Measurements from ENCODE around the gene ZNF587B.
A peak's percentile ranks its signal among the peaks of the same experiment; 100 is the strongest.
"Not testable (repeated sequence)": the region's sequence is repeated elsewhere in the genome, so short reads cannot be mapped to it uniquely, and the experiment has no call there.

ZNF587B gene

DNA sequence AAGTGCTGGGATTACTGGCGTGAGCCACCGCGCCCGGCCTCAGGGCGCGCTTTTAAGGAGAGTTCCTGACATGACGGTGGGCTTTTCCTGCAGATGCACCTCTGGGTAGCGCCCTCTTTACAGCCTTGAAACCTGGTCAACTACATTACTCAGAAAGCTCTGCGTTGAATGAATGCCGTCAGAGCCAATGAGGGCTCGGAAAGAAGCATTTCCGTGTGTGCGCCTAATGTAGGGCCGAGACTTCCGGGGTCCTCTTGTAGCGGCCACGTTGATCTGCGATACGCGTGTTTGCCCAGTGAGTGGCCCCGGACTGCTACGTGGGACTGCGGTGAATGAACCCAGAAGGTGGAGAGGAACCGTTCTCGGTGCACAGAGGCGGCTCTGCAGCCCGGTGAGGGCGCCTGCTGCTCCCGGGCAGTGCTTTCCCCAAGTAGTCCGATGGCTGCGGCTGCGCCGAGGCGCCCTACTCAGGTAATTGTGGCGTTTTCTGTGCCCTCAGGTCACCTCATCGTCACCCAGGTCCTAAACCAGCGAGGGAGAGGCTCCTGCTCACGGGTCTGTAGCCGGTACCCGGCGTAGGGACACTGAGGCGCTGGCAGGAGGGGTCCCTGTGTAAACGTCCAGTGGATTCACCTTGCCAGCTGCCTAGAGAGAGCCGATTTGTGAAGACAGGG, 10.5 kb upstream of the ZNF587B start:
- TF ChIP-seq ZFP3 (CRISPR knock-in tag; IDR thresholded peaks at IDR 0.05): 0 out of 2 replicates have a peak, but pooled peaks have one; percentile 29
- TF ChIP-seq GLIS3 (CRISPR knock-in tag; IDR thresholded peaks at IDR 0.05): no peak
- peak; percentile 93 for ATAC-seq

- TF ChIP-seq, protein P1, sequence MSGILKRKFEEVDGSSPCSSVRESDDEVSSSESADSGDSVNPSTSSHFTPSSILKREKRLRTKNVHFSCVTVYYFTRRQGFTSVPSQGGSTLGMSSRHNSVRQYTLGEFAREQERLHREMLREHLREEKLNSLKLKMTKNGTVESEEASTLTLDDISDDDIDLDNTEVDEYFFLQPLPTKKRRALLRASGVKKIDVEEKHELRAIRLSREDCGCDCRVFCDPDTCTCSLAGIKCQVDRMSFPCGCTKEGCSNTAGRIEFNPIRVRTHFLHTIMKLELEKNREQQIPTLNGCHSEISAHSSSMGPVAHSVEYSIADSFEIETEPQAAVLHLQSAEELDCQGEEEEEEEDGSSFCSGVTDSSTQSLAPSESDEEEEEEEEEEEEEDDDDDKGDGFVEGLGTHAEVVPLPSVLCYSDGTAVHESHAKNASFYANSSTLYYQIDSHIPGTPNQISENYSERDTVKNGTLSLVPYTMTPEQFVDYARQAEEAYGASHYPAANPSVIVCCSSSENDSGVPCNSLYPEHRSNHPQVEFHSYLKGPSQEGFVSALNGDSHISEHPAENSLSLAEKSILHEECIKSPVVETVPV (CRISPR knock-in tag; IDR thresholded peaks at IDR 0.05): no peak
- TF ChIP-seq ZNF8 (CRISPR knock-in tag; IDR thresholded peaks at IDR 0.05) (no peak), ZNF70 (CRISPR knock-in tag; IDR thresholded peaks at IDR 0.05) (no peak), ESRRG (CRISPR knock-in tag; IDR thresholded peaks at IDR 0.05) (no peak), CSDC2 (CRISPR knock-in tag; IDR thresholded peaks at IDR 0.05) (no peak), GLIS3 (CRISPR knock-in tag; IDR thresholded peaks at IDR 0.05) (no peak), ZFP30 (CRISPR knock-in tag; IDR thresholded peaks at IDR 0.05) (no peak), RARB (CRISPR knock-in tag; IDR thresholded peaks at IDR 0.05) (no peak), TCF4 (CRISPR knock-in tag; IDR thresholded peaks at IDR 0.05; ENCODE audit: borderline replicate concordance) (no peak), ZNF565 (CRISPR knock-in tag; conservative IDR thresholded peaks at IDR 0.05; ENCODE audit: low read depth) (no peak), ARNTL (CRISPR knock-in tag; IDR thresholded peaks at IDR 0.05; ENCODE audit: borderline replicate concordance, low read depth) (no peak), TOX (CRISPR knock-in tag; IDR thresholded peaks at IDR 0.05; ENCODE audit: borderline replicate concordance) (no peak), ZC3H10 (CRISPR knock-in tag; IDR thresholded peaks at IDR 0.05) (no peak), SNAI2 (CRISPR knock-in tag; IDR thresholded peaks at IDR 0.05) (no peak), BACH2 (CRISPR knock-in tag; IDR thresholded peaks at IDR 0.05; ENCODE audit: borderline replicate concordance) (no peak)
- TF ChIP-seq, protein P2, sequence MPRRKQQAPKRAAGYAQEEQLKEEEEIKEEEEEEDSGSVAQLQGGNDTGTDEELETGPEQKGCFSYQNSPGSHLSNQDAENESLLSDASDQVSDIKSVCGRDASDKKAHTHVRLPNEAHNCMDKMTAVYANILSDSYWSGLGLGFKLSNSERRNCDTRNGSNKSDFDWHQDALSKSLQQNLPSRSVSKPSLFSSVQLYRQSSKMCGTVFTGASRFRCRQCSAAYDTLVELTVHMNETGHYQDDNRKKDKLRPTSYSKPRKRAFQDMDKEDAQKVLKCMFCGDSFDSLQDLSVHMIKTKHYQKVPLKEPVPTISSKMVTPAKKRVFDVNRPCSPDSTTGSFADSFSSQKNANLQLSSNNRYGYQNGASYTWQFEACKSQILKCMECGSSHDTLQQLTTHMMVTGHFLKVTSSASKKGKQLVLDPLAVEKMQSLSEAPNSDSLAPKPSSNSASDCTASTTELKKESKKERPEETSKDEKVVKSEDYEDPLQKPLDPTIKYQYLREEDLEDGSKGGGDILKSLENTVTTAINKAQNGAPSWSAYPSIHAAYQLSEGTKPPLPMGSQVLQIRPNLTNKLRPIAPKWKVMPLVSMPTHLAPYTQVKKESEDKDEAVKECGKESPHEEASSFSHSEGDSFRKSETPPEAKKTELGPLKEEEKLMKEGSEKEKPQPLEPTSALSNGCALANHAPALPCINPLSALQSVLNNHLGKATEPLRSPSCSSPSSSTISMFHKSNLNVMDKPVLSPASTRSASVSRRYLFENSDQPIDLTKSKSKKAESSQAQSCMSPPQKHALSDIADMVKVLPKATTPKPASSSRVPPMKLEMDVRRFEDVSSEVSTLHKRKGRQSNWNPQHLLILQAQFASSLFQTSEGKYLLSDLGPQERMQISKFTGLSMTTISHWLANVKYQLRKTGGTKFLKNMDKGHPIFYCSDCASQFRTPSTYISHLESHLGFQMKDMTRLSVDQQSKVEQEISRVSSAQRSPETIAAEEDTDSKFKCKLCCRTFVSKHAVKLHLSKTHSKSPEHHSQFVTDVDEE (CRISPR knock-in tag; IDR thresholded peaks at IDR 0.05): no peak
- TF ChIP-seq, protein P3, sequence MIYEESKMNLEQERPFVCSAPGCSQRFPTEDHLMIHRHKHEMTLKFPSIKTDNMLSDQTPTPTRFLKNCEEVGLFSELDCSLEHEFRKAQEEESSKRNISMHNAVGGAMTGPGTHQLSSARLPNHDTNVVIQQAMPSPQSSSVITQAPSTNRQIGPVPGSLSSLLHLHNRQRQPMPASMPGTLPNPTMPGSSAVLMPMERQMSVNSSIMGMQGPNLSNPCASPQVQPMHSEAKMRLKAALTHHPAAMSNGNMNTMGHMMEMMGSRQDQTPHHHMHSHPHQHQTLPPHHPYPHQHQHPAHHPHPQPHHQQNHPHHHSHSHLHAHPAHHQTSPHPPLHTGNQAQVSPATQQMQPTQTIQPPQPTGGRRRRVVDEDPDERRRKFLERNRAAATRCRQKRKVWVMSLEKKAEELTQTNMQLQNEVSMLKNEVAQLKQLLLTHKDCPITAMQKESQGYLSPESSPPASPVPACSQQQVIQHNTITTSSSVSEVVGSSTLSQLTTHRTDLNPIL (CRISPR knock-in tag; IDR thresholded peaks at IDR 0.05; ENCODE audit: low read depth): no peak
- TF ChIP-seq, protein P4, sequence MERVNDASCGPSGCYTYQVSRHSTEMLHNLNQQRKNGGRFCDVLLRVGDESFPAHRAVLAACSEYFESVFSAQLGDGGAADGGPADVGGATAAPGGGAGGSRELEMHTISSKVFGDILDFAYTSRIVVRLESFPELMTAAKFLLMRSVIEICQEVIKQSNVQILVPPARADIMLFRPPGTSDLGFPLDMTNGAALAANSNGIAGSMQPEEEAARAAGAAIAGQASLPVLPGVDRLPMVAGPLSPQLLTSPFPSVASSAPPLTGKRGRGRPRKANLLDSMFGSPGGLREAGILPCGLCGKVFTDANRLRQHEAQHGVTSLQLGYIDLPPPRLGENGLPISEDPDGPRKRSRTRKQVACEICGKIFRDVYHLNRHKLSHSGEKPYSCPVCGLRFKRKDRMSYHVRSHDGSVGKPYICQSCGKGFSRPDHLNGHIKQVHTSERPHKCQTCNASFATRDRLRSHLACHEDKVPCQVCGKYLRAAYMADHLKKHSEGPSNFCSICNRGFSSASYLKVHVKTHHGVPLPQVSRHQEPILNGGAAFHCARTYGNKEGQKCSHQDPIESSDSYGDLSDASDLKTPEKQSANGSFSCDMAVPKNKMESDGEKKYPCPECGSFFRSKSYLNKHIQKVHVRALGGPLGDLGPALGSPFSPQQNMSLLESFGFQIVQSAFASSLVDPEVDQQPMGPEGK (CRISPR knock-in tag; IDR thresholded peaks at IDR 0.05; ENCODE audit: borderline replicate concordance): no peak
- no peak for ATAC-seq
These were observed 9.5 kb upstream of the ZNF587B start for GRCh38 chr19:57820599-57820998.

DNA sequence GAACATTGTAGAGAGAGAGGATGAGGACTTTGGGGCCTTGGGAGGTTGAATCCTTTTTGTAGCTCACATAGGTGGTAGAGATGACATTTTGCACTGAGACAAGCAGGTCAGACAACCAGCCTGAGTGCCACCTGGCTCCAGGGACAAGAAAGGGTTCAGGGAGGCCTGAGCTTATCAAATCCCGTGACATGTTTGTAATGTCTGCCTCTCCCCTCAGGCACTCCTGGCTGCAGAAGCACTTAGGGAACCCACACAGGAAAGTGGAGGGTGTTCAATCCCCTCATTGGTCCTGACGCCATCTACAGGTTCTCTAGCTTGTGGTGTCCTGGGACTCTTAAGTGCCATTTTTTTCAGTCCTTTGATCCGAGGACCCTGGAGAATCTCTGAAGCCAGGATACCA, 9.0 kb upstream of the ZNF587B start:
- not testable (repeated sequence) for ATAC-seq

GRCh38 chr19:57821501-57821900, 8.6 kb upstream of the ZNF587B start:
- not testable (repeated sequence) for ATAC-seq

DNA sequence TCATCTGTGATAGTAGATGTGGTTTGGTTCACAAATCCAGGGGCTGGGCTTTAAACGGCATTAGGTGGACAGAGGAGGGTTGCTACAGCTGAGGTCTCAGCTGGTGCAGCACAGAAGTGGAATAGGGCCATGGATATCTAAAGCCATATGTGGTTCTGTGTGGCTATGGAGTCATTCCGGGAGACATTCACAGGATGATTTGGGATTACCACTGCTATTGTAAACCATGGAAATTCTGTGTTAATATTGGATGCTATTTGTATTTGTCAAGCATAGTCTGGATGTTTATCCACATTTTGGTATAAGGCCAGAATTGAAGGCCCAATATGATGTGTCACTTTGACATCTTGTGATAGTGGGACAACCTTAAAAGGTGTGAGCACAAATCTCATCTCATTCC, 6.9 kb upstream of the ZNF587B start:
- ATAC-seq: not testable (repeated sequence)

GRCh38 chr19:57823608-57824007, 6.5 kb upstream of the ZNF587B start:
- not testable (repeated sequence) for ATAC-seq

Measured in SK-N-SH treated with all-trans-retinoic acid at 6 μM for 48 hours (cell line).